Heart left ventricle (tissue), 16 donors: Measurements from ENCODE around the gene CYP2A13. TPM values are rescaled to one million over a fixed set of nuclear protein-coding genes. Genes with fewer than 3 reads are reported as not detected.
"Not testable (repeated sequence)": the region's sequence is repeated elsewhere in the genome, so short reads cannot be mapped to it uniquely, and the experiment has no call there.

Experiments used
- ATAC-seq, 4 donors: fragments of 200-7000 bp; cut with Tn5 transposase; one replicate each; pipeline ENCODE4 v1.9.1; 2020 to 2022; ENCODE audit warnings: moderate library complexity in 4 of 4, mild to moderate bottlenecking in 3 of 4, moderate number of reproducible peaks in 1 of 4
- DNase-seq, 5 donors: peaks; one replicate each; pipeline ENCODE4 v3.0.0-alpha.2; 2020
- H3K27ac ChIP-seq, 12 donors: fragments of 200-600 bp; sonication (generic) in 4 of 12; one replicate each; pipeline versions ENCODE4 v1.5.0 to v1.8.0; 2016 to 2022; ENCODE audit warnings: mild to moderate bottlenecking in 2 of 12
- H3K27me3 ChIP-seq, 9 donors: fragments of 200-600 bp; sonication (generic) in 2 of 9; one replicate each; pipeline versions ENCODE4 v1.5.1 to v1.8.0; 2016 to 2022; ENCODE audit warnings: mild to moderate bottlenecking in 3 of 9
- H3K36me3 ChIP-seq, 9 donors: fragments of 200-600 bp; sonication (generic) in 2 of 9; one replicate each; pipeline versions ENCODE4 v1.5.0 to v1.8.0; 2018 to 2022; ENCODE audit warnings: mild to moderate bottlenecking in 2 of 9
- H3K4me1 ChIP-seq, 12 donors: fragments of 200-600 bp; sonication (generic) in 4 of 12; one replicate each; pipeline versions ENCODE4 v1.5.0 to v1.8.0; 2016 to 2022; ENCODE audit warnings: mild to moderate bottlenecking in 3 of 12
- H3K4me3 ChIP-seq, 12 donors: fragments of 200-600 bp; sonication (generic) in 4 of 12; one replicate each; pipeline versions ENCODE4 v1.5.0 to v1.8.0; 2017 to 2022; ENCODE audit warnings: mild to moderate bottlenecking in 9 of 12, moderate library complexity in 4 of 12
- H3K9me3 ChIP-seq, 12 donors: fragments of 200-600 bp; sonication (generic) in 4 of 12; one replicate each; pipeline versions ENCODE4 v1.5.0 to v1.8.0; 2016 to 2022; ENCODE audit warnings: mild to moderate bottlenecking in 1 of 12
- POLR2A ChIP-seq, 2 donors: fragments of 450-650 bp; IDR thresholded peaks; one replicate each; pipeline ENCODE4 v1.6.1; 2017; ENCODE audit warnings: antibody characterized with exemption in 2 of 2, mild to moderate bottlenecking in 2 of 2, moderate library complexity in 2 of 2
- WGBS, 4 donors: extraction: QIAGEN DNeasy Blood & Tissue Kit in 2 of 4; methylation state at CpG; one replicate each; pipeline versions ENCODE4 v1.1.5 to v1.1.7; 2013 to 2018; 5-methylcytosine and 5-hydroxymethylcytosine counted together
- intact Hi-C, 10 donors: fragments of 100-400 bp; cut with DNase I; formaldehyde crosslinking; loops; one replicate each; pipeline versions ENCODE4 v1.11.1 to v1.14.2; 2022
- long read RNA-seq, 3 donors: library from polyadenylated mRNA; unstranded; transcript quantifications; one replicate each; pipeline ENCODE4 v2.0.0, GENCODE V29; 2020 to 2021
- polyA plus RNA-seq, 2 donors: library from polyadenylated mRNA; stranded (reverse); fragments of 200-250 nt; gene quantifications; one replicate each; pipeline ENCODE4 v1.2.3, GENCODE V29; 2013
- total RNA-seq, 9 donors: library from RNA; depleted of rRNA in 2 of 9; stranded (reverse); fragments of >200 nt in 2 of 9; fragmentation: NEBNext Ultra II Directional in 3 of 9; extraction: Animal tissue kit (Norgen Biotek cat#: 25700) in 3 of 9; gene quantifications; one replicate each; pipeline versions ENCODE4 v1.1.0 to v1.2.4, GENCODE V29; 2016 to 2023
- TF ChIP-seq, protein P1 (sequence below), 12 donors: fragments of 200-600 bp; sonication (generic) in 4 of 12; IDR thresholded peaks; one replicate each; pipeline versions ENCODE4 v1.5.0 to v1.8.0; 2018 to 2022; ENCODE audit warnings: antibody characterized with exemption in 12 of 12, mild to moderate bottlenecking in 5 of 12
- donor health status: ischemic (EF 13 %, LVEDD 7.1; RV severe dilation, severe dysfunction).
- donor health status: healthy with polysubstance abuse.
- donor health status: DM: no; HTN: yes; CAD: no.
- donor health status: DM: no; HTN: no; CAD: no.
- donor health status: ischemic (EF 25% LVEDD 6.9; RV normal size, moderate dysfunction).
- donor health status: ischemic (EF 25% LVEDD 5.7; RV mildly dilated, moderate dysfunction).
- donor health status: healthy.
- donor health status: DM: yes; HTN: yes; CAD: no.
- donor health status: ischemic (EF 35%, LVEDD 5.7; RV mildly dilated, moderate dysfunction).
- donor health status: nonischemic (EF 11% LVEDD 7.7; RV severe dilation, severe dysfunction).
- donor health status: DM: yes; HTN: yes; CAD: no.
- donor health status: PGD.
- donor health status: ischemic (EF 29% LVEDD 5.4; RV normal size, mild dysfunction).
- donor health status: nonischemic (EF 23%, LVEDD 6.1; RV moderate dilation, normal function).

CYP2A13 gene, protein sequence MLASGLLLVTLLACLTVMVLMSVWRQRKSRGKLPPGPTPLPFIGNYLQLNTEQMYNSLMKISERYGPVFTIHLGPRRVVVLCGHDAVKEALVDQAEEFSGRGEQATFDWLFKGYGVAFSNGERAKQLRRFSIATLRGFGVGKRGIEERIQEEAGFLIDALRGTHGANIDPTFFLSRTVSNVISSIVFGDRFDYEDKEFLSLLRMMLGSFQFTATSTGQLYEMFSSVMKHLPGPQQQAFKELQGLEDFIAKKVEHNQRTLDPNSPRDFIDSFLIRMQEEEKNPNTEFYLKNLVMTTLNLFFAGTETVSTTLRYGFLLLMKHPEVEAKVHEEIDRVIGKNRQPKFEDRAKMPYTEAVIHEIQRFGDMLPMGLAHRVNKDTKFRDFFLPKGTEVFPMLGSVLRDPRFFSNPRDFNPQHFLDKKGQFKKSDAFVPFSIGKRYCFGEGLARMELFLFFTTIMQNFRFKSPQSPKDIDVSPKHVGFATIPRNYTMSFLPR
- total RNA-seq (not detected), polyA plus RNA-seq (not detected)
- long read RNA-seq, donor 1: 0 reads
- long read RNA-seq, donor 2: 0 reads
- long read RNA-seq, donor 3: 0 reads

DNA sequence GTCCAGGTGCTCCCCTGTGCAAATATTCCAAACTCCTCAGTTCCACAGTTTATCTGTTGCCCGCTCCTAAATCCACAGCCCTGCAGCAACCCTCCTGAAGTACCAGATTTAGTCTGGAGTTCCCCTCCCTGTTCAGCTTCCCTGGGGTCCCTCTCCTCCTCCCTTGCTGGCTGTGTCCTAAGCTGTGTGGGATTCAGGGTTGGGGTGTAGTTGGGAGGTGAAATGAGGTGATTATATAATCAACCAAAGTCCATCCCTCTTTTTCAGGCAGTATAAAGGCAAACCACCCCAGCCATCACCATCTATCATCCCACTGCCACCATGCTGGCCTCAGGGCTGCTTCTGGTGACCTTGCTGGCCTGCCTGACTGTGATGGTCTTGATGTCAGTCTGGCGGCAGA, at the start of gene CYP2A13:
CYP2A13 (plus strand) TSS at position 301 of the 400 bp plus-strand sequence; CDS start at position 322, 21 bp downstream.
- intact Hi-C loops: no loop called here
- H3K9me3 ChIP-seq: no peaks in the 10 kb centered on the region
- no peak for ATAC-seq
- WGBS, 4 donors: 42 to 78% (median 66%) methylated on average over 2 of the region's 2 CpGs
- no peak for TF ChIP-seq POLR2A (IDR thresholded peaks at IDR 0.05)
- TF ChIP-seq, protein P1, sequence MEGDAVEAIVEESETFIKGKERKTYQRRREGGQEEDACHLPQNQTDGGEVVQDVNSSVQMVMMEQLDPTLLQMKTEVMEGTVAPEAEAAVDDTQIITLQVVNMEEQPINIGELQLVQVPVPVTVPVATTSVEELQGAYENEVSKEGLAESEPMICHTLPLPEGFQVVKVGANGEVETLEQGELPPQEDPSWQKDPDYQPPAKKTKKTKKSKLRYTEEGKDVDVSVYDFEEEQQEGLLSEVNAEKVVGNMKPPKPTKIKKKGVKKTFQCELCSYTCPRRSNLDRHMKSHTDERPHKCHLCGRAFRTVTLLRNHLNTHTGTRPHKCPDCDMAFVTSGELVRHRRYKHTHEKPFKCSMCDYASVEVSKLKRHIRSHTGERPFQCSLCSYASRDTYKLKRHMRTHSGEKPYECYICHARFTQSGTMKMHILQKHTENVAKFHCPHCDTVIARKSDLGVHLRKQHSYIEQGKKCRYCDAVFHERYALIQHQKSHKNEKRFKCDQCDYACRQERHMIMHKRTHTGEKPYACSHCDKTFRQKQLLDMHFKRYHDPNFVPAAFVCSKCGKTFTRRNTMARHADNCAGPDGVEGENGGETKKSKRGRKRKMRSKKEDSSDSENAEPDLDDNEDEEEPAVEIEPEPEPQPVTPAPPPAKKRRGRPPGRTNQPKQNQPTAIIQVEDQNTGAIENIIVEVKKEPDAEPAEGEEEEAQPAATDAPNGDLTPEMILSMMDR (IDR thresholded peaks at IDR 0.05): no peak
- no peak within 1 kb of the TSS for H3K27ac ChIP-seq
- H3K4me1 ChIP-seq: no peaks in the 10 kb centered on the region
- H3K36me3 ChIP-seq: no peaks in the 10 kb centered on the region
- H3K4me3 ChIP-seq: no peak within 1 kb of the TSS
- H3K27me3 ChIP-seq: peaks cover 3 to 40% (median 22%) of the 10 kb centered on the region in 9 donors
- DNase-seq: no peak

DNA sequence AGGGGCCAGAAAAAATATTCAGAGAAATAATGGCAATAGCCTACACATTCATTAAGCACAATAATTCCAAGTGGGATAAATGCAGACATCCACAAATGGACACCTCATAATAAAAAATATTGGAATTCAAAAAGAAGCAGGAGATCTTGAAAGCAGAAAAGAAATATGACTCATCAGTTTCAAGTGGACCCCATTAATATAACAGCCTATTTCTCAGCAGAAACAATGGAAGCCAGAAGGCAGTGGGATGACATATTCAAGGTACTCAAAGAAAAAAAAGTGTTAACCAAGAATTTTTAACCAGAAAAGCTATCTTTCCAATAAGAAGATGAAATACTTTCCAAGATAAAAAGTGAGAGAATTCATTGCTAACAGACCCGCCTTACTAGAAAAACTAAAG, 48.4 kb upstream of the CYP2A13 start:
- intact Hi-C loops: no loop called here
- Histone ChIP-seq H3K27ac (no peak overlapping the region), H3K4me1 (no peaks in the 10 kb centered on the region), H3K36me3 (no peaks in the 10 kb centered on the region), H3K9me3 (peaks cover 0 to 6% (median 0%) of the 10 kb centered on the region in 12 donors), H3K4me3 (no peak overlapping the region), H3K27me3 (no peaks in the 10 kb centered on the region)
- DNase-seq (no peak), ATAC-seq (no peak)
- TF ChIP-seq, protein P1 (IDR thresholded peaks at IDR 0.05): no peak
- no peak for TF ChIP-seq POLR2A (IDR thresholded peaks at IDR 0.05)
- WGBS, 4 donors: 81 to 92% (median 85%) methylated on average over 1 of the region's 1 CpG

DNA sequence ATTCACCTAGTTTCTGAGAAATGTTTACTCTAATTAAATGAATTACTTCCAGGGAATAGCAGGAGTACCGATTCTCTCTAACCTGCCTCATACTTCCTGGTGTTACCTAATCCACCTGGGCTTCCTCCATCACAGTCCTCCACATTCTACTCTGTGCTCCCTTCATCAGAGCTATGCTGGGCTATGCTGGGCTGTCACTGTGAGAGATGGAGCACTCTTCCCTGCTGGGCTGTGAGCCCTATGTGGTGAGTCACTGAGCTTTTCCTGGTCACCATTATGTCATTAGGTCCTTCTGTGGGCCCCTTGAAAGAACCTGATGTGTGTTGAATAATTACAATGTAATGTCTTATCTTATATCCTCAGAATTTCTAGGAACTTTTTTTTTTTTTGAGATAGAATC, 43.2 kb upstream of the CYP2A13 start:
- intact Hi-C loops, H3K9me3 ChIP-seq: not testable (repeated sequence)
- H3K27me3 ChIP-seq: peaks cover 0 to 12% (median 0%) of the 10 kb centered on the region in 9 donors

DNA sequence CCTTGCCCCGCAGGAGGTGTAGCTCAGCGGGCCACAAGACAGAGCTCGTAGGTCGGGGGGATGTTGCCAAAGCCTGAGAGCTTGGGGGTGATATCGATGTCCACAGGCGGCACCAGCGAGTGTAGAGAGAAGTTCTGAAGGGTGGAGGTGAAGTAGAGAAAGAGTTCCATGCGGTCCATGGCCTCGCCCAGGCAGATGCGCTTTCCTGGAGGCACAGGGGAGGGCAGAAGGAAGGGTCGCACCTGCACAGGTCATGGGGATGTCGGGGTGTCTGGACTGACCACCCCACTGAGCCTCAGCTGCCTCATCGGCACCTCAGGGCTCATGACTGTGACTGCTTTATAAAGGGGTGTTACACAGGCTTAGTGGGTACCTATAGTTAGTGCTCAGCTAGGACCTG, 37.8 kb upstream of the CYP2A13 start:
- ATAC-seq (no peak), DNase-seq (no peak)
- intact Hi-C loops: no loop called here
- TF ChIP-seq POLR2A (IDR thresholded peaks at IDR 0.05): no peak
- TF ChIP-seq, protein P1 (IDR thresholded peaks at IDR 0.05): no peak
- Histone ChIP-seq H3K27me3 (peaks cover 0 to 44% (median 3%) of the 10 kb centered on the region in 9 donors), H3K4me1 (no peaks in the 10 kb centered on the region), H3K27ac (no peak overlapping the region), H3K9me3 (no peaks in the 10 kb centered on the region), H3K4me3 (no peak overlapping the region), H3K36me3 (no peaks in the 10 kb centered on the region)
- WGBS, 4 donors: 74 to 84% (median 80%) methylated on average over 13 of the region's 13 CpGs

More for the DNA sequence above, 43.2 kb upstream of the CYP2A13 start:
- DNase-seq, H3K27ac ChIP-seq, H3K4me3 ChIP-seq, H3K4me1 ChIP-seq, H3K36me3 ChIP-seq: not testable (repeated sequence)
- ATAC-seq: peak in 3 of 4 donors; percentile 54 to 91 (median 56)
- 70 to 88% (median 79%) methylated on average over 1 of the region's 1 CpG for WGBS, 4 donors

DNA sequence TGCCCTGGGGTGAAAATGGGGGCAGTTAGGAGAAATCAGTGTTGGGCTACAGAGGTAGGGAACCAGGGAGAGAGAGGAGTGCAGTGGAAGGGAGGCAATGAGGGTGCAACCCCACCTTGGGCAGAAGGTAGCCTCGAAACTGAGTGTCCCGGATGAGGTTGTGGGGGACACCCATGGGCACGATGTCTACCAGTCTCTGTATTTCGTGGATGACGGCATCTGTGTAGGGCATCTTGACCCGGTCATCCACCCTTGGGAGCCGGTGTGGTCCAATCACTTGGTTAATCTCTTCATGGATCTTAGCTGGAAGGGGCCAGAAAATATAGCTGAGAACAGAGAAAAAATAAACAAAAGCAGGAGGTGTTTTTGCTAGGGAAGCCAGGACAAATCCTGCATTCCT, 36.1 kb upstream of the CYP2A13 start:
- 78 to 83% (median 81%) methylated on average over 7 of the region's 7 CpGs for WGBS, 4 donors
- H3K27ac ChIP-seq, intact Hi-C loops, DNase-seq, H3K4me1 ChIP-seq, H3K4me3 ChIP-seq, H3K9me3 ChIP-seq, H3K36me3 ChIP-seq, ATAC-seq: not testable (repeated sequence)
- H3K27me3 ChIP-seq: peaks cover 0 to 44% (median 3%) of the 10 kb centered on the region in 9 donors

DNA sequence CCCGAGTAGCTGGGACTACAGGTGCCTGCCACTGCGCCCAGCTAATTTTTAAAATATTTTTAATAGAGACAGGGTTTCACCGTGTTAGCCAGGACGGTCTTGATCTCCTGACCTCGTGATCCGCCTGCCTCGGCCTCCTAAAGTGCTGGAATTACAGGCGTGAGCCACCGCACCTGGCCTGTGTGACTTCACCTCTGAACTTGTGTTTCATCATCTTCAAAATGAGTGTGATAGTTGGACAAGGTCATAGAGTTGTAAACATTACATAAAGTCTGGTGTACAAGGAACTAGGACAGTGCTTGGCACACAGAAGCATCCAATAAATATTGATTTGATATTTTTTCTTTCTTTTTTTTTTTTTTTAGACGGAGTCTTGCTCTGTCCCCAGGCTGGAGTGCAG, 34.9 kb upstream of the CYP2A13 start:
- peaks cover 0 to 40% (median 3%) of the 10 kb centered on the region in 9 donors for H3K27me3 ChIP-seq
- 75 to 90% (median 83%) methylated on average over 10 of the region's 10 CpGs for WGBS, 4 donors
- H3K36me3 ChIP-seq, H3K27ac ChIP-seq, DNase-seq, H3K4me1 ChIP-seq, intact Hi-C loops, ATAC-seq, H3K9me3 ChIP-seq, H3K4me3 ChIP-seq: not testable (repeated sequence)
